ENCODE results near the gene PDE11A. TPM values are rescaled to one million over a fixed set of nuclear protein-coding genes. Genes with fewer than 3 reads are reported as not detected.
A peak's percentile ranks its signal among the peaks of the same experiment; 100 is the strongest.

The PDE11A gene
- total and polyA plus RNA-seq, 2 donors from 2014 or later, result 0.58 to 0.82 TPM

DNA sequence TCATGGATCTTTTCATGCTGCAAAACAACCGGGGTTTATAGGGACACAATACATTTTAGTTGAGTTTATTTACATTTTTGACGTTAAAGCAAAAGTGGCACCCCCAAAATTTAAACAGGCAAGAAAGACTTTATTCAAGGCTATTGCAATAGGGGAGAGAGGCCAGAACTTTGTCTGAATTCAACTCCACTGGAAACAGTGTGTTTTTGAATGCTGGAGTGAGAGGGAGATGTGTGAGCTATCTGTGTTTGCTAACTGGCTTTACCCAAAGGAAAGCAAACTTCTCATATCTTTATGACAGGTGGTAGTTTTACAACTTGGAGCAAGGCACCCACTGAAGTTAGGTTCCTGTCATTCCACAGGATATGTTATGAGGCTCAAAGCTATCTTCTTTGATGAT lies 472.6 kb downstream of the PDE11A start:
- FAIRE-seq (no peak), DNase-seq (no peak)
- H3K27me3 ChIP-seq (ENCODE audit: control insufficient read depth, insufficient read depth, low read length), result no peaks in the 10 kb centered on the region
- H3K4me1 ChIP-seq (ENCODE audit: control insufficient read depth in 2 of 3, insufficient read depth in 2 of 3, low read depth in 1 of 3, low read length in 3 of 3), result peaks cover 0 to 17% (median 4%) of the 10 kb centered on the region in 3 donors
- no peak overlapping the region for H3K27ac ChIP-seq (ENCODE audit: low read depth in 2 of 2, low read length in 2 of 2)
- no peak overlapping the region for H3K4me3 ChIP-seq (ENCODE audit: low read length in 3 of 3)
- H3K36me3 ChIP-seq (ENCODE audit: control insufficient read depth in 2 of 3, insufficient read depth in 3 of 3, low read length in 3 of 3), result no peaks in the 10 kb centered on the region
- intact Hi-C loops (cut with DNase I), result no loop called here
- TF ChIP-seq, protein P1, sequence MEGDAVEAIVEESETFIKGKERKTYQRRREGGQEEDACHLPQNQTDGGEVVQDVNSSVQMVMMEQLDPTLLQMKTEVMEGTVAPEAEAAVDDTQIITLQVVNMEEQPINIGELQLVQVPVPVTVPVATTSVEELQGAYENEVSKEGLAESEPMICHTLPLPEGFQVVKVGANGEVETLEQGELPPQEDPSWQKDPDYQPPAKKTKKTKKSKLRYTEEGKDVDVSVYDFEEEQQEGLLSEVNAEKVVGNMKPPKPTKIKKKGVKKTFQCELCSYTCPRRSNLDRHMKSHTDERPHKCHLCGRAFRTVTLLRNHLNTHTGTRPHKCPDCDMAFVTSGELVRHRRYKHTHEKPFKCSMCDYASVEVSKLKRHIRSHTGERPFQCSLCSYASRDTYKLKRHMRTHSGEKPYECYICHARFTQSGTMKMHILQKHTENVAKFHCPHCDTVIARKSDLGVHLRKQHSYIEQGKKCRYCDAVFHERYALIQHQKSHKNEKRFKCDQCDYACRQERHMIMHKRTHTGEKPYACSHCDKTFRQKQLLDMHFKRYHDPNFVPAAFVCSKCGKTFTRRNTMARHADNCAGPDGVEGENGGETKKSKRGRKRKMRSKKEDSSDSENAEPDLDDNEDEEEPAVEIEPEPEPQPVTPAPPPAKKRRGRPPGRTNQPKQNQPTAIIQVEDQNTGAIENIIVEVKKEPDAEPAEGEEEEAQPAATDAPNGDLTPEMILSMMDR (IDR thresholded peaks at IDR 0.05; ENCODE audit: borderline replicate concordance, extremely low read depth, insufficient read depth), result no peak
- no peak overlapping the region for H3K9ac ChIP-seq (ENCODE audit: low read length in 3 of 3)
- no peaks in the 10 kb centered on the region for H3K9me3 ChIP-seq (ENCODE audit: control insufficient read depth in 2 of 3, insufficient read depth in 1 of 3, low read length in 3 of 3)

- DNase-seq (peak in 3 of 5 donors; percentile 32 to 46 (median 44)), FAIRE-seq (no peak)
- no peaks in the 10 kb centered on the region for H3K27me3 ChIP-seq (ENCODE audit: control insufficient read depth, insufficient read depth, low read length)
- intact Hi-C loops (cut with DNase I), result no loop called here
- no peaks in the 10 kb centered on the region for H3K36me3 ChIP-seq (ENCODE audit: control insufficient read depth in 2 of 3, insufficient read depth in 3 of 3, low read length in 3 of 3)
- no peak overlapping the region for H3K9ac ChIP-seq (ENCODE audit: low read length in 3 of 3)
- H3K4me1 ChIP-seq (ENCODE audit: control insufficient read depth in 2 of 3, insufficient read depth in 2 of 3, low read depth in 1 of 3, low read length in 3 of 3), result peaks cover 0 to 17% (median 4%) of the 10 kb centered on the region in 3 donors
- no peaks in the 10 kb centered on the region for H3K9me3 ChIP-seq (ENCODE audit: control insufficient read depth in 2 of 3, insufficient read depth in 1 of 3, low read length in 3 of 3)
- no peak overlapping the region for H3K4me3 ChIP-seq (ENCODE audit: low read length in 3 of 3)
- H3K27ac ChIP-seq (ENCODE audit: low read depth in 2 of 2, low read length in 2 of 2), result no peak overlapping the region
- TF ChIP-seq, protein P1 (IDR thresholded peaks at IDR 0.05; ENCODE audit: borderline replicate concordance, extremely low read depth, insufficient read depth), result no peak
Observed at GRCh38 chr2:177599139-177599688, 473.4 kb downstream of the PDE11A start.

GRCh38 chr2:177598326-177599138 lies 474.0 kb downstream of the PDE11A start:
- Histone ChIP-seq H3K27ac (ENCODE audit: low read depth in 2 of 2, low read length in 2 of 2) (no peak overlapping the region), H3K9ac (ENCODE audit: low read length in 3 of 3) (no peak overlapping the region), H3K36me3 (ENCODE audit: control insufficient read depth in 2 of 3, insufficient read depth in 3 of 3, low read length in 3 of 3) (no peaks in the 10 kb centered on the region), H3K27me3 (ENCODE audit: control insufficient read depth, insufficient read depth, low read length) (no peaks in the 10 kb centered on the region), H3K4me1 (ENCODE audit: control insufficient read depth in 2 of 3, insufficient read depth in 2 of 3, low read depth in 1 of 3, low read length in 3 of 3) (peaks cover 0 to 17% (median 4%) of the 10 kb centered on the region in 3 donors), H3K9me3 (ENCODE audit: control insufficient read depth in 2 of 3, insufficient read depth in 1 of 3, low read length in 3 of 3) (no peaks in the 10 kb centered on the region), H3K4me3 (ENCODE audit: low read length in 3 of 3) (no peak overlapping the region)
- peak in 3 of 5 donors; percentile 33 to 82 (median 46) for DNase-seq
- no peak for FAIRE-seq
- intact Hi-C loops (cut with DNase I), result no loop called here
- TF ChIP-seq, protein P1 (IDR thresholded peaks at IDR 0.05; ENCODE audit: borderline replicate concordance, extremely low read depth, insufficient read depth), result no peak

All from kidney (tissue), 14 donors.